Stimulated activated CD8-positive, alpha-beta memory T cell treated with anti-CD3 and anti-CD28 coated beads, Interleukin-15, amount 100 ng/mL, for 1 hour (primary cell): Measurements from ENCODE around the gene RBM12.
"Not testable (repeated sequence)": the region's sequence is repeated elsewhere in the genome, so short reads cannot be mapped to it uniquely, and the experiment has no call there.

Experiments
- DNase-seq: peaks from one replicate; pipeline ENCODE4 v3.0.0-alpha.2; 2020; ENCODE audit warnings: low read depth

RBM12 gene, protein sequence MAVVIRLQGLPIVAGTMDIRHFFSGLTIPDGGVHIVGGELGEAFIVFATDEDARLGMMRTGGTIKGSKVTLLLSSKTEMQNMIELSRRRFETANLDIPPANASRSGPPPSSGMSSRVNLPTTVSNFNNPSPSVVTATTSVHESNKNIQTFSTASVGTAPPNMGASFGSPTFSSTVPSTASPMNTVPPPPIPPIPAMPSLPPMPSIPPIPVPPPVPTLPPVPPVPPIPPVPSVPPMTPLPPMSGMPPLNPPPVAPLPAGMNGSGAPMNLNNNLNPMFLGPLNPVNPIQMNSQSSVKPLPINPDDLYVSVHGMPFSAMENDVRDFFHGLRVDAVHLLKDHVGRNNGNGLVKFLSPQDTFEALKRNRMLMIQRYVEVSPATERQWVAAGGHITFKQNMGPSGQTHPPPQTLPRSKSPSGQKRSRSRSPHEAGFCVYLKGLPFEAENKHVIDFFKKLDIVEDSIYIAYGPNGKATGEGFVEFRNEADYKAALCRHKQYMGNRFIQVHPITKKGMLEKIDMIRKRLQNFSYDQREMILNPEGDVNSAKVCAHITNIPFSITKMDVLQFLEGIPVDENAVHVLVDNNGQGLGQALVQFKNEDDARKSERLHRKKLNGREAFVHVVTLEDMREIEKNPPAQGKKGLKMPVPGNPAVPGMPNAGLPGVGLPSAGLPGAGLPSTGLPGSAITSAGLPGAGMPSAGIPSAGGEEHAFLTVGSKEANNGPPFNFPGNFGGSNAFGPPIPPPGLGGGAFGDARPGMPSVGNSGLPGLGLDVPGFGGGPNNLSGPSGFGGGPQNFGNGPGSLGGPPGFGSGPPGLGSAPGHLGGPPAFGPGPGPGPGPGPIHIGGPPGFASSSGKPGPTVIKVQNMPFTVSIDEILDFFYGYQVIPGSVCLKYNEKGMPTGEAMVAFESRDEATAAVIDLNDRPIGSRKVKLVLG

DNA sequence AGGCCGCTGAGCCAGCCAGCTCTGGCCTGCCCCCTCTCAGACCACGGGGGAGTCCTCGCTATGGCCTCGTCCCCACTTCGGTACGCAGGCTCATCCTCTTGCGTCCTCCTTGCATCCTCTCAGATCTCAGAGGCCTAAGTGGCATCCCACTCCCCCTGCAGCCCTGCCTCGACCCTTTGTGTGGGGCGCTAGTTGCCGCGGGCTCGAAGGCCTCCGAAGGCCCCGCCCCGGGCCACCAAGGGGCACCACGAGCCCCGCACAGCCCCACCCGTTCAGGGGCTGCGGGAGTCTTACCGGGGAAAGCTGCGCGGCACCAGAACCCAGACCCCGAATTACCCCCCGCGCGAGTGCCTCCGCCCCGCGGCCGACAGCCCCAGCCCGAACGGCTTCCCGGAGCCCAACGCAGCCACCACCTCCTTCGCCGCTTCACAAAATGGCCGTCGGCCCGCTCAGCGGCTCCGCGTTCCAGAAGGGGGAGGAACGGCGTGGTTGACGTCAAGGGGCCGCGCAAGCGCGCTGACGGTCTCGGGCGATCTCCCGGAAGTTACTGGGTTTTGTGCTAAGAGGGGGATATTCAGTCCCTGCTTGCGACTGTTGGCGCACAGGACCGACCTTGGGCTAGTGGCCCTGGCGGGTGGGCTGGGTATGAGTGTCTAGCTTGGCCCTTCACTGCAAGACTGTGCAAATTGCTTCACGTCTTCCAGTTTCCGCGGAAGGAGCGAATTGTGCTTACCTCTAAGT is at the start of gene RBM12, which contains the start of gene CPNE1:
Gene RBM12, minus strand, starts transcription at position 435 of the 741 bp plus-strand sequence. CDS start 9,578 bp downstream, outside the sequence.
Gene CPNE1, minus strand, starts transcription at position 435 of the 741 bp plus-strand sequence. CDS start 31,977 bp downstream, outside the sequence.
- DNase-seq, result peak; percentile 83

DNA sequence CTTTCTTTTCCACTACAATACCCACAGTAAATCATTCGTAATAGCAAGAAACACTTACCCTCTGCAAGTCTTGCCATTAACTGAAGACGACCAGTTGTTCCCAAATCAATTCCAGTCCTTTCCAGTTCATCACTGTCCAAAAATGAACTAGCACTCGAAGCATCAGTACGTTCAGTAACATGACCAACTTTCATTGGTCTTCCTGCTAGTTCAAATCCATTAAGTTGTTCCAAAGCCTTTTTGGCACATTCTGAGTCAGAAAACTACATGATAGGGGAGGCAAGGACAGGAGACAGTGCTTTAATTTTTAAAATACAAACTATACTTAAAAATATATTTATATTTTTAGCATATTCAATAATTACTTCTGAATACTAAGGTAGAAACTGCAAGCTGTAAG is 49.4 kb upstream of the RBM12 start:
- no peak for DNase-seq

DNA sequence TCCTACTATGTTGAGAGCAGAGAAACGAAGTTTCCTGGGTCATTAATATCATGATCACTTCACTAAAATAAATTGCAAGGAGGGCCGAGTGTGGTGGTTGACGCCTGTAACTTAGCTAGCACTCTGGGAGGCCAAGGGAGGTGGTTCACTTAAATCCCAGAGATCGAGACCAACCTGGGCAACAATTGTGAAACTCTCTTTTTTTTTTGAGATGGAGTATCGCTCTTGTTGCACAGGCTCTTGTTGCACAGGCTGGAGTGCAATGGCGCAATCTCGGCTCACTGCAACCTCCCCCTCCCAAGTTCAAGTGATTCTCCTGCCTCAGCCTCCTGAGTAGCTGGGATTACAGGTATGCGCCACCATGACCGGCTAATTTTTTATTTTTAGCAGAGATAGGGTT is 48.4 kb upstream of the RBM12 start:
- not testable (repeated sequence) for DNase-seq

DNA sequence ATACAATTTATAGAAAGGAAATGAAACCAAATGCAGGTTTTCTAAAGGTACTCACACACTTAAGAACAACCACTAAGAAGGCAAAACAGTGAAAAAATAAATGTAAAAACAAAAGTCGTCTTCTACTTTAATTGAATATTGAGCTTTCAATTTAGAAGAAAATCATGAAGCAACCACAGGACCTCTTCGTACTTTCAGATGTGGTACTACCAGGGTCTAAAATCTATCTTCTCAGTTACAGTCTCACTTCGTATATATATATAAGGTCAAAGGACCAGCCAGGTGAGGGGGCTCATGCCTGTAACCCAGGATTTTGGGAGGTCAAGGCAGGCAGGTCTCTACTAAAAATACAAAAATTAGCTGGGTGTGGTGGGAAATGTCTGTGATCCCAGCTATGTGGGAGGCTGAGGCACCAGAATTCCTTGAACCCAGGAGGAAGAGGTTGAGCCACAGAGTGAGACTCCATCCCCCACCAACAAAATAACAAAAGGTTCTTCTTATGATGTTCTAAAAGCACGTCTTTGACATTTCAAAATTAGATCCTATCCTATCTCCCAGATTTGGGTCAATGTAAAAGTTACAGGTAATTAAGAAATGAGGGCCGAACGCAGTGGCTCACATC is 47.0 kb upstream of the RBM12 start:
- no peak for DNase-seq

DNA sequence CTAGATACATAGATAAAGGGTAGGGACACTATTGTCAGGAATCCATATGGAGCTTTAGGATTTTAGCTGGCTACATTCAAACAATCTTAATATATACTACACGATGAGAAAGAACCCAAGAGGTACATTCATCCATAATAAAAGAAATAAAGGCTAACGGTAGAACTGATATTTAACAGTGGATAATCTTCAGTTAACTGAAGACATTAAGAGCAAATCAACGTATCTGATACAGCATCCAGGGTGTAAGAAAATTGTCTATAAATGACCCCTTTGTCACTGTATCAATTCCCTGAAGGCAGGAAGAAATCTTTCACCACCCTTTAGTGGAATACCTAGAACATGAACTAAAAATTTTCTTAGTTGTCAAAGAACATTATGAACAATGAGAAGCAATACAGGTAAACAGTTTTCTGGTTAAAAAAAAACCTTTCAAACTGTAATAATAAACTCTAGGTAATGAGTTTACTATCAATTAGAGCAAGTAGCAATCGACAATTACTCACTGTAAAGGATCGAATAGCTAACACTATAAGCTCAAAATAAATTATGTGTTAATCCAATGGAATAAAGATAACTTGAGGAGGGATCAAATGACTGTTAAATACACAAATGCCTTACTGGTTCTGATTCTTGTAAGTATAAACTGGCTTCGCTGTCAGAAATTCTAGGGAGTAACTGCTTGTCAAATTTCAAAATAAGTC is 46.3 kb upstream of the RBM12 start:
- DNase-seq, result no peak

DNA sequence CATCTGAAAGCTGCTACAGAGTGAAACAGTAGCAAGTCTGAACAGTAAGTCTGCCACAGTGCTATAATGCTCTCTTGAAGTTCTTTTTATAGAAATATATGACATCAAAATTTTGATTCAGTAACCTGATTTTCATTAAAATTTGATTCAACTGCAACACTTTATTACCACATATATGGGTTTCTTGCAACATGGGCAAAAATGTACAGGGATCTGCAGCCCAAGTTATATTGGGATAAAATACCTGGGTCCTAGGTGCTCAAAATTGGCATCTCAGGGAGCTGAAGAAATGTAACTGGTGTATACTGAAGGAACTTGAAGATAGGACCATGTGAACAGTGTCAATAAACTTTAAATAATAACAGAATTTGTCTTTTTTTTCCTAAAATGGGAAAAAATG is 45.3 kb upstream of the RBM12 start:
- no peak for DNase-seq

DNA sequence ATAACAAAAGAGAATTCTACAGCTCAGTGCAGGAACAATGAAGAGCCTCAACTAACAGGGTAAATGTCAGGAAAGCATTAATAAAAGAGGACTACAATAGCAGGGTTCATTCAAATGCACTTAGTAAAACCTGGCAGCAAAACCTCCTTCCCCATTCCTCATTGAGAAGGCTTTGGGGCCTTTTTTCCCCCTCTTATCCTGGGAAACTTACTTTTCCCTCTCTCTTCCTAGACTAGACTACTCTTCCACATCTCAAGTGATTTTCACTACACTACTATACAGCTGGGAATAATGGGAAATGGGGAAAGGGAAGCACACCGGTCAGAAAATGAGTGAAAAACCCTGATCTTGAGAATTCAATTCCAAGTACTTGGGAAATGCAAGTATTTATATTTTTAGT is 44.6 kb upstream of the RBM12 start:
- DNase-seq, result no peak

DNA sequence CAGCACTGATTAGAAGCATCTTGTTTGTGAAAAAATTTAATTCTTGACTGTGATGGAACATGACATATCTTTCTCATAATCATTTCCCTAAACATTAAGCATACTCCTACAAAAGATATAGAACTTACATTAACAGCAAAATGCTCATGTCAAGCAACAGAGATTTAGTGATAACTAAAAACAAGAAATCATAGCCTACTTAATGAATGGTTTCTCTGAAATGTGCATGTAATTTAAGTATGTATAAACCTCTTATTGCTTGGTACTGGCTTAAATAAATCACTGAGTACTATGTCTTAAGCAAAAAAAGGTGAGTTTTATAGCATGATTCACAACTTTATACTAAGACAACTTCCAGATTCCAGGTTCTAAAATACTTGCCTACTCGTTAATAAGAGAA is 43.8 kb upstream of the RBM12 start:
- DNase-seq, result no peak

DNA sequence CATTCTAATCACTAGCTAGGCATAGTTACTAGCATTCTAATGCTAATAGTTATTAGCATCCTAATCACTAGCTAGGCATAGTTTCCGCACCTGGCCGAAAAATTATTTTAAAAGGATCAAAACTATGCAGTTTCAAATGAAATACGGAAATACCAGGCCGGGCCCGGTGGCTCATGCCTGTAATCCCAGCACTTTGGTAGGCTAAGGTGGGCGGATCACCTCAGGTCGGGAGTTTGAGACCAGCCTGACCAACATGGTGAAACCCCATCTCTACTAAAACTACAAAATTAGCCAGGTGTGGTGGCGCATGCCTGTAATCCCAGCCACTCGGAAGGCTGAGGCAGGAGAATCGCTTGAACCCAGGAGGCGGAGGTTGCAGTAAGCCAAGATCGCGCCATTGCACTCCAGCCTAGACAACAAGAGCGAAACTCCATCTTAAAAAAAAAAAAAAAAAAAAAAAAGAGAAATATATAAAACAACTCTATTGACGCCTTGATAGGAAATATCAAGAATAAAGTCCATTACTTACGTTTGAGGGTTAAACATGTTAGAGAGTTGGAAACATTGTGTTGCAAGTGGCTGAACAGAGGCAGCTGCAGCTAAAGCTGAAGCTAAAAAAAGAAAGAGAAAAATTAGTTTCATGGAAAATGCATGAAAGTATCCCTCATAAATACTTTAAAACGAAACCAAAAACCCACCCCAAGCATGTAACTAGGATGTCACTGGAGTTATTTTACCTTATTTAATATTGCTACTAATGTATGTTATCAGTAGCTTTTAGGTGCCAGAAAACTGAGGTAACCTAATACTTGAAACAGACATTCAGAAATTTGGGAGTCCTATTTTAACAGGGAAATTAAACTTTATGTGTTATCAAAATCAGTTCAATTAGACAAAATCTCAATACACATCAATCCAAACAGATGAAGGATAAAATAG is 42.2 kb upstream of the RBM12 start:
- not testable (repeated sequence) for DNase-seq

DNA sequence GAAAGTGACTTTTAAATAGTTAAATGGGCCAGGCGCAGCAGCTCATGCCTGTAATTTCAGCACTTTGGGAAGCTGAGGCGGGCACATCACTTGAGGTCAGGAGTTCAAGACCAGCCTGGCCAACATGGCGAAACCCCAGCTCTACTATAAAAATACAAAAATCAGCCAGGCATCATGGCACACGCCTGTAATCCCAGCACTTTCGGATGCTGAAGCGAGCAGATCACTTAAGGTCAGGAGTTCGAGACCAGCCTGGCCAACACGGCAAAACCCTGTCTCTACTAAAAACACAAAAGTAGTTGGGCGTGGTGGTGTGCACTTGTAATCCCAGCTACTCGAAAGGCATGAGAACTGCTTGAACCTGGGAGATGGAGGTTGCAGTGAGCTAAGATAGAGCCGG is 41.2 kb upstream of the RBM12 start:
- not testable (repeated sequence) for DNase-seq

DNA sequence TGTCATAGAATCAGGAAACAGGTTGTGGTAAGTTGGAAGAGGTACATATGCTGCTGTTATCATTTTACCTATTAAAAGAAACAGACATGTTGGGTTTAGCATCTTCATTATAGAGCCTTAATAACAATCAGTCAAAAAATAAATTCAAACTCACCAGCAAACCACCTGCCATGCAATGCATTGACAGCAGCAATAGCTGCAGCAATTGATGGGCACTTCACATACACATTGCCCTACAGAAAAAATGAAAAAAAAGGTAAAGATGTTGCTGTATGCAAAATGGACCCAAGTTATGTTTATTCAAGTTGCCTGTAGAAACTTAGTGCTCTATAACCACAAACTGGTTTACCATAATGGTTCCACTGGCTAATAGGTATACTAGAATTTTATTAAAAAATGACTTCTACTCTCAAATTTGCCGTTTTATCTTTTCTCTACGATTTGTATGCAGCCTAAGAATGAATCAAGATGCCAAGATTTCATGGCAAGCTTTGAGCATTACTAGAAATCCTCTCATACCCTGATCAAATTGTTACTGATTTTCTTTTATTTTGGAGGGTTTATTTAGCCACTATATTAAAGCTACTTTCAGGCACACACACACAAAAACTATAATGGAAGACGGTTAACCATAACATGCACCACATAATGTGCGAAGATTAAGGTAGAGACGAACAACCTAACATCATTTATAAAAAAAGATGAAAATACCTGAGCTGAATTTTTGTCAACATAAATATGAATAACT is 40.0 kb upstream of the RBM12 start:
- no peak for DNase-seq

DNA sequence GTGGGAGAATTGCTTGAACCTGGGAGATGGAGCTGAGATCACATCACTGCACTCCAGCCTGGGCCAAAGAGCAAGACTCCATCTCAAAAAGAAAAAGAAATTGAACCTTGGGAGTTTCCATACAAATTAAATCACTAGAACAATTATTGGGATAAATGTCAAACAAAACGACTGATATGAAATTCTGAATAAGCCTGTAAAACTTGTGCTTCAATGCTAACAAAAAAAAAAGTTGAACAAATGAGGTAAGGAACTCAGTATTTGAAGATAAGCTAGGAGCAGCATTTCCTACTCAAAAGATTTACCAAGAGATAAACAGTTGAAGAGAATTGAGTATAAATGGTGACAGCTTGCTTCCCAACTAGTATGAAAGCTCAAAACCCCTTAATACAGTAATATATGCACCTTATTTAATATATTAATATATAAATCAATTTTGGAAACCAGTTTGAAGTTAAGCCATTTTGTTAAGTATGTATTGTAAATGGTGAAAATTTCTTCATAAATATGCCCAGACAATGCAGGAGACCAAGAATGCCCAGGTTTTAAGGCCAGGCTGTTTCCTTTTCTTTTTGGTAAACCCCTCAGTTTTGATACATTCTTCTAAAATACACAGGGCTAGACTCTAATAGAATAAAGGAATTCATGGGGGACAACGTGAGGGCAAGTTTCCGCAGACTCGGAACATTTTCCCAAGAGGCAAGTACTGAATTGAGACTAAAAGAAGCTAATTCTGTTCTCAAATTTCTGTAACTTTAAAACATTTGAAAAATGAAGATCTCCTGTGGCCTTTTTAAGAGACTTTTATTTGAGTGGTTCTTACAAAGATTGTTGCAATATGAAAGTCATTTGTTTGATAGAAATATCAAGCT is 38.4 kb upstream of the RBM12 start:
- no peak for DNase-seq

DNA sequence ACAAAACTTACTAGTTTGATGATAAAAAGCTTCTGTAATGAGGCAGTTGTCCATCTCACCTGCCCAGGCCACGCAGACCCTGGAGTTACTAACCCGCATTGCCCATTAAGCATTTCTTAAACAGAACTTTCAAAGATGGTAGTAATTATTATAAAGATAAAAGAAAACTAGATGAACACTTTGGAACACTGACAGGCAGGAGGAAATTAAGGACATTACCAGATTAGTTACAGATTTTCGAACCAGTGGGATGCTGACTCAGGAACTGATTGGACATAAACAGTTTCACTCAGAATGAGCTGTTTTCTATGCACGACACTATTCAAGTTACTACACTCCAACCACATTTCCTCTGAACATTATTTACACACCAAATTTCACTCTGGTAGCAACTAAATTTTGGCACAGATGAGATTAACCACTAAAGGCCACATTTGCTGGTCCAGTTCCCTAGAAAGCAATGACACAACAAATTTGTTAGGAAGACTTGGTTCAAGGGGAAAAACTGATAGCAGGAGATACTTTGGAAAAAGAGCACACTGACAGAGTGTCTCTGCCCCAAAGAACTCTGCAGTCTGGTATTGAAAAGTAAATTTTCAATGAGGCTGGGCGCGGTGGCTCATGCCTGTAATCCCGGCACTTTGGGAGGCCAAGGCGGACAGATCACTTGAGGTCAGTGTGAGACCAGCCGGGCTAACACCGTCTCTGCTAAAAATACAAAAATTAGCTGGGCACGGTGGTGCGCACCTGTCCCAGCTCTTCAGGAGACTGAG is 37.5 kb upstream of the RBM12 start:
- DNase-seq, result no peak

DNA sequence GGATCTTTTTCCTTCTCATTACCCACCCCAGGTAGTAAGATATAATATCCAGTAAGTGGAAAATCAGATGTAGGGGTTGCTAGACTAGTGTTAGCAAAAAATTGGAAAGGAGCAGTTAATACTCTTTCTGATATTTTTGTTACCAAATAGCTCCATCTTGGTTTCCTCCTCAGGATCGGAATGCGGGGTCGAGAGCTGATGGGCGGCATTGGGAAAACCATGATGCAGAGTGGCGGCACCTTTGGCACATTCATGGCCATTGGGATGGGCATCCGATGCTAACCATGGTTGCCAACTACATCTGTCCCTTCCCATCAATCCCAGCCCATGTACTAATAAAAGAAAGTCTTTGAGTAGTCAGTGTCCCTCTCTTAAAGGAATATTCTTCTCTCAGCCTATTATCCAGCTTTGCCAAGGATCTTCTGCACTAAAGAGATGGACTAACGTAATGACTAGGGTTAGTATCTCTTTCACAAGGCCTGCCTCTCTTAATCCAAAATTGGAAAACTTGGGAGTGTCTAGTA is 36.0 kb upstream of the RBM12 start:
- no peak for DNase-seq

DNA sequence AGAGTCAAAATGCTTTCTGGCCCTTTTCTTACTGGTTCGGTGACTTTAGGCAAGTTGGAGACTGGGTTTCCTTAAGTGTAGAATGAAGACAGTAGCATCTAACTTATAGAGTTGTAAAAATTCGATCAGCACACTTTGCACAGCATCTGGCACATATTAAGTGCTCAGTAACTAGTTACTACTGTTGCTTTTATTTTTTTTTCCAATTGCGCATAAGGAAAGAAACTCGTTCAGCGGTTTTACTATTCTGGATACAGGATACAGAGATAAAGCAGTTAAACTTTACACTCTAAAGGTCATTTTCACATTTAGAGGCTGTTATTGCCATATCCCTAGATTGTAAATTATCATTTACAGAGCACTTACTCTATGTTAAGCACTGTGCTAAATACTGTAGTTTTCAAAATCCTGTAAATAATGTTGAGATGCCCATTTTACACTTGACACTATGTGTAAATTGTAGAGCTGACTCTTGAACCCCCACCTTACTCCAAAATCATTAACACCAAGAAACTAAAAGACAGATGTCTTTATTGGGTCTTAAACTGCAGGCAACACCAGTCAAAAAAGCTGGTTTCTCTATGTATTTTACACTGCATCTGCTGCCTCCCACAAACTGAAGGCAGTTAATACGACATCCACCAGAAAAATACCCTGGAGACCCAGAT is 35.4 kb upstream of the RBM12 start:
- DNase-seq, result no peak

DNA sequence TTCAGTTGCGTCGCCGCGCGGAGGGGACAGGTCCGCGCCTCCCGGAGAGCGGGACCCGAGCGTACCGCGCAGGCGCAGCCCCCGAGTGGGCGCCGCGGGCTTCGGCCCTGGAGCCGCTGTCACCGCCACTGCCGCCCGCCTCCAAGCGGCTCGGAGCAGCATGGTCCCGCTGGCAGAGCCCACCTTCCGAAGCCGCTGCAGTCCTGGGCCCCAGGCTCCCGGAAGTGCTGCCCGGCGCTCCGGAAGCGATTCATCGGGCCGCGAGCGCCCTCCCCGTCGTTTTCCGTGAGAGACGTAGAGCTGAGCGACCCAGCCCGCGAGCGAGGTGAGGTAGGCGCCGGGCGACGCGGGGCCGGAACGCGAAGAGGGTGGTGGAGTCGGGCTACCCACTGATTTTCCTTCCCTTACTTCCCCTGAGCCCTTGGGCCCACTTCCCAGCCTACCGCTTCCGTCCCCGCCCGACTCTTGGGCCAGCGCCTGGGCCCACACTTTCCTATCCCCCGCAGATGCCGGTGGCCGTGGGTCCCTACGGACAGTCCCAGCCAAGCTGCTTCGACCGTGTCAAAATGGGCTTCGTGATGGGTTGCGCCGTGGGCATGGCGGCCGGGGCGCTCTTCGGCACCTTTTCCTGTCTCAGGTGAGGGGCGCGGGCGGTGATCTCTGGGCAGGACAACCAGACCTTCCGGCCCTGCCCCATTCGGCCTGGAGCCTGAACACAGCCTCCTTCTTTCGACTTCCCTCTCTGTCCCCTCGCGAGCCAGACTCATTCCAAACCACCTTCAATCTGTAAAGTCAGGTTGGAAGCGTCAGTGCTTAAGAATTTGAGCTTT is 34.6 kb upstream of the RBM12 start, which contains the start of the genes NFS1 and ROMO1:
Gene NFS1, minus strand, starts transcription at position 226 of the 830 bp plus-strand sequence. Its CDS starts 64 bp downstream, at position 162.
Gene ROMO1, plus strand, starts transcription at position 279 of the 830 bp plus-strand sequence. Its CDS starts 228 bp downstream, at position 507.
- peak; percentile 68 for DNase-seq
